GM19025 (cell line): ENCODE results near the gene ANAPC15.
"Not testable (repeated sequence)": the region's sequence is repeated elsewhere in the genome, so short reads cannot be mapped to it uniquely, and the experiment has no call there.

Experiments used
- ATAC-seq: cut with Tn5 transposase; IDR thresholded peaks from one replicate; pipeline ENCODE4 v1.9.1; 2021; ENCODE audit warnings: mild to moderate bottlenecking, low read depth, moderate library complexity; ENCODE audit not compliant: unreplicated experiment

The ANAPC15 gene

GRCh38 chr11:72112143-72112977, at the start of gene ANAPC15:
ANAPC15 (minus strand) TSS chr11:72112695; CDS start chr11:72111276, 1,419 bp downstream.
- ATAC-seq: peak; percentile 85

GRCh38 chr11:72160319-72160718, 47.8 kb upstream of the ANAPC15 start:
- no peak for ATAC-seq

- no peak for ATAC-seq
These were observed 44.6 kb upstream of the ANAPC15 start for GRCh38 chr11:72157131-72157530.

- no peak for ATAC-seq
These were observed 43.3 kb upstream of the ANAPC15 start for GRCh38 chr11:72155751-72156150.

GRCh38 chr11:72154816-72155215, 42.3 kb upstream of the ANAPC15 start:
- ATAC-seq: no peak

- ATAC-seq: not testable (repeated sequence)
These were observed 41.4 kb upstream of the ANAPC15 start for GRCh38 chr11:72153874-72154273.

- ATAC-seq: no peak
These were observed 38.4 kb upstream of the ANAPC15 start for GRCh38 chr11:72150882-72151281.

GRCh38 chr11:72146625-72147024, 34.1 kb upstream of the ANAPC15 start:
- ATAC-seq: no peak

- no peak for ATAC-seq
These were observed 32.5 kb upstream of the ANAPC15 start for GRCh38 chr11:72144807-72145565.

GRCh38 chr11:72142543-72142942, 30.0 kb upstream of the ANAPC15 start:
- not testable (repeated sequence) for ATAC-seq

- ATAC-seq: not testable (repeated sequence)
These were observed 29.6 kb upstream of the ANAPC15 start for GRCh38 chr11:72142086-72142485.

GRCh38 chr11:72141066-72141465, 28.6 kb upstream of the ANAPC15 start:
- no peak for ATAC-seq

GRCh38 chr11:72140661-72141060, 28.2 kb upstream of the ANAPC15 start:
- no peak for ATAC-seq

GRCh38 chr11:72139500-72139899, 27.0 kb upstream of the ANAPC15 start:
- ATAC-seq: no peak

GRCh38 chr11:72138821-72139390, 26.4 kb upstream of the ANAPC15 start:
- no peak for ATAC-seq

- ATAC-seq: no peak
These were observed 24.3 kb upstream of the ANAPC15 start for GRCh38 chr11:72136684-72137262.

- no peak for ATAC-seq
These were observed 23.6 kb upstream of the ANAPC15 start for GRCh38 chr11:72135891-72136683.

- ATAC-seq: not testable (repeated sequence)
These were observed 23.0 kb upstream of the ANAPC15 start, which contains the start of gene FOLR3 for GRCh38 chr11:72135473-72135872. FOLR3 (plus strand) TSS chr11:72135725; CDS start chr11:72135953, 228 bp downstream.

- ATAC-seq: no peak
These were observed 20.2 kb upstream of the ANAPC15 start for GRCh38 chr11:72132646-72133045.

GRCh38 chr11:72129381-72129780, 16.9 kb upstream of the ANAPC15 start:
- no peak for ATAC-seq
